ENCODE results near the gene TRMT2B. TPM values are rescaled to one million over a fixed set of nuclear protein-coding genes. Genes with fewer than 3 reads are reported as not detected.
"Not testable (repeated sequence)": the region's sequence is repeated elsewhere in the genome, so short reads cannot be mapped to it uniquely, and the experiment has no call there.

TRMT2B gene
- polyA plus RNA-seq, 3 donors = 10.5 to 13.3 (median 13.0) TPM

DNA sequence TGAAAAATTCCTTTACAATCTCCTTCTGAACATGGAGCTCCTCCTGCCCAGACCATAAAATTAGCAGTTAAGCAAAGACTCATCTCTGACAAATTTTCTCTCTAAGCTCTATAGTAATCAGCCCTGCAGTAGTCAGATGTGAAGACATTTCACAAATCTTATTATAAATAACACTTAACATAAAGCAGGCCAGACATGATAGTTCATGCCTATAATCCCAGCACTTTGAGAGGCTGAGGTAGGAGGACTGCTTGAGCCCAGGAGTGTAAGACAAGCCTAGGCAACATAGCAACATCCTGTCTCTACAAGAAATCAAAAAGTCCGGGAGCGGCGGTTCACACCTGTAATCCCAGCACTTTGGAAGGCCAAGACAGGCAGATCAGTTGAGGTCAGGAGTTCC is 29.9 kb downstream of the TRMT2B start:
- Histone ChIP-seq H4K20me1 (ENCODE audit: insufficient read depth, low read length) (no peaks in the 10 kb centered on the region), H3K9me3 (replicated peaks in 1 of 2; ENCODE audit: control insufficient read depth in 1 of 2, insufficient read depth in 1 of 2, low read length in 2 of 2) (no peaks in the 10 kb centered on the region), H3K27ac (ENCODE audit: low read depth in 1 of 2, low read length in 2 of 2) (no peak overlapping the region), H2AFZ (ENCODE audit: insufficient read depth, low read depth, low read length, poor library complexity, severe bottlenecking) (no peak overlapping the region), H3K4me1 (ENCODE audit: control insufficient read depth in 1 of 2, insufficient read depth in 2 of 2, low read length in 2 of 2) (no peaks in the 10 kb centered on the region), H3K9ac (ENCODE audit: insufficient read depth, low read length, poor library complexity, severe bottlenecking) (no peak overlapping the region), H3K4me3 (replicated peaks in 1 of 3; ENCODE audit: low read depth in 2 of 3, low read length in 3 of 3) (no peak overlapping the region), H3K27me3 (ENCODE audit: control insufficient read depth in 2 of 2, insufficient read depth in 2 of 2, low read length in 2 of 2) (no peaks in the 10 kb centered on the region), H3K79me2 (ENCODE audit: insufficient read depth, low read length) (no peaks in the 10 kb centered on the region), H3K36me3 (replicated peaks in 1 of 2; ENCODE audit: control insufficient read depth in 1 of 2, insufficient read depth in 2 of 2, low read length in 2 of 2) (peaks cover 54 to 84% of the 10 kb centered on the region in 2 donors), H3K4me2 (replicated peaks; ENCODE audit: extremely low read depth, low read length, poor library complexity, severe bottlenecking) (no peak overlapping the region)
- H3K4me1 Mint-ChIP-seq = no peaks in the 10 kb centered on the region
- no peaks in the 10 kb centered on the region for H3K27me3 Mint-ChIP-seq (ENCODE audit: low read depth in 3 of 3)
- H3K4me3 Mint-ChIP-seq = no peak overlapping the region
- H3K36me3 Mint-ChIP-seq = peaks cover 53 to 68% of the 10 kb centered on the region in 2 donors
- intact Hi-C loops (cut with micrococcal nuclease) = no loop called here
- TF ChIP-seq, protein P1, sequence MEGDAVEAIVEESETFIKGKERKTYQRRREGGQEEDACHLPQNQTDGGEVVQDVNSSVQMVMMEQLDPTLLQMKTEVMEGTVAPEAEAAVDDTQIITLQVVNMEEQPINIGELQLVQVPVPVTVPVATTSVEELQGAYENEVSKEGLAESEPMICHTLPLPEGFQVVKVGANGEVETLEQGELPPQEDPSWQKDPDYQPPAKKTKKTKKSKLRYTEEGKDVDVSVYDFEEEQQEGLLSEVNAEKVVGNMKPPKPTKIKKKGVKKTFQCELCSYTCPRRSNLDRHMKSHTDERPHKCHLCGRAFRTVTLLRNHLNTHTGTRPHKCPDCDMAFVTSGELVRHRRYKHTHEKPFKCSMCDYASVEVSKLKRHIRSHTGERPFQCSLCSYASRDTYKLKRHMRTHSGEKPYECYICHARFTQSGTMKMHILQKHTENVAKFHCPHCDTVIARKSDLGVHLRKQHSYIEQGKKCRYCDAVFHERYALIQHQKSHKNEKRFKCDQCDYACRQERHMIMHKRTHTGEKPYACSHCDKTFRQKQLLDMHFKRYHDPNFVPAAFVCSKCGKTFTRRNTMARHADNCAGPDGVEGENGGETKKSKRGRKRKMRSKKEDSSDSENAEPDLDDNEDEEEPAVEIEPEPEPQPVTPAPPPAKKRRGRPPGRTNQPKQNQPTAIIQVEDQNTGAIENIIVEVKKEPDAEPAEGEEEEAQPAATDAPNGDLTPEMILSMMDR (IDR thresholded peaks at IDR 0.05) = no peak
- WGBS (ENCODE audit: insufficient coverage) = no CpG with 5 or more reads among the region's 3 CpGs
- peaks cover 0 to 2% (median 0%) of the 10 kb centered on the region in 7 donors for H3K9me3 Mint-ChIP-seq
- no peak for DNase-seq
- no peak overlapping the region for H3K27ac Mint-ChIP-seq

DNA sequence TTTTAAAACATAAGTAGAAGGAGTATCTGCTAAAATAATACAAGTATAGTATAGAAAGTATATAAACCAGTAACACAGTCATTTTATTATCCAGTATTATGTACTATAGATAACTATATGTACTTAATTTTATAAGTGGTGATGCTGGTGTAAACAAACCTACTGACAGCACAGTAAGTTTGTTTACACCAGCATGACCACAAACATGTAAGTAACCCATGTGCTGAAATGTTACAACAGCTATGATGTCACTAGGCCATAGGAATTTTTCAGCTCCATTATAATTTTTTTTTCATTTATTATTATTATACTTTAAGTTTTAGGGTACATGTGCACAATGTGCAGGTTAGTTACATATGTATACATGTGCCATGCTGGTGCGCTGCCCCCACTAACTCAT is 39.9 kb downstream of the TRMT2B start:
- H4K20me1 ChIP-seq (ENCODE audit: insufficient read depth, low read length); intact Hi-C loops (cut with micrococcal nuclease); H3K79me2 ChIP-seq (ENCODE audit: insufficient read depth, low read length); H3K4me2 ChIP-seq (replicated peaks; ENCODE audit: extremely low read depth, low read length, poor library complexity, severe bottlenecking); H2AFZ ChIP-seq (ENCODE audit: insufficient read depth, low read depth, low read length, poor library complexity, severe bottlenecking); H3K9ac ChIP-seq (ENCODE audit: insufficient read depth, low read length, poor library complexity, severe bottlenecking); H3K27ac ChIP-seq (ENCODE audit: low read depth in 1 of 2, low read length in 2 of 2); H3K9me3 Mint-ChIP-seq; H3K9me3 ChIP-seq (replicated peaks in 1 of 2; ENCODE audit: control insufficient read depth in 1 of 2, insufficient read depth in 1 of 2, low read length in 2 of 2); H3K4me3 Mint-ChIP-seq; H3K27me3 Mint-ChIP-seq (ENCODE audit: low read depth in 3 of 3); H3K27ac Mint-ChIP-seq; H3K4me3 ChIP-seq (replicated peaks in 1 of 3; ENCODE audit: low read depth in 2 of 3, low read length in 3 of 3); DNase-seq; H3K4me1 Mint-ChIP-seq; H3K27me3 ChIP-seq (ENCODE audit: control insufficient read depth in 2 of 2, insufficient read depth in 2 of 2, low read length in 2 of 2); H3K4me1 ChIP-seq (ENCODE audit: control insufficient read depth in 1 of 2, insufficient read depth in 2 of 2, low read length in 2 of 2): not testable (repeated sequence)
- peaks cover 21 to 79% of the 10 kb centered on the region in 2 donors for H3K36me3 ChIP-seq (replicated peaks in 1 of 2; ENCODE audit: control insufficient read depth in 1 of 2, insufficient read depth in 2 of 2, low read length in 2 of 2)
- no CpG with 5 or more reads among the region's 1 CpG for WGBS (ENCODE audit: insufficient coverage)
- H3K36me3 Mint-ChIP-seq = peaks cover 37 to 62% of the 10 kb centered on the region in 2 donors

Measured in CD14-positive monocyte (primary cell).